Gastrocnemius medialis (tissue), 4 donors: ENCODE measurements around the gene GCK.

Experiments used
- CTCF ChIP-seq, 5 experiments: fragments of 450-650 bp in 3 of 5; fragments of 200-600 bp in 2 of 5; sonication (generic) in 2 of 5; IDR thresholded peaks in 4 of 5; conservative IDR thresholded peaks in 1 of 5; 1 replicate in 4 of 5; 2 replicates in 1 of 5; pipeline ENCODE4 v1.5.1; 2016 to 2019; ENCODE audit warnings: antibody characterized with exemption in 5 of 5, mild to moderate bottlenecking in 3 of 5, moderate library complexity in 3 of 5
- POLR2A ChIP-seq, 2 donors: fragments of 450-650 bp; IDR thresholded peaks; one replicate each; pipeline ENCODE4 v1.6.1; 2017; ENCODE audit warnings: antibody characterized with exemption in 2 of 2, mild to moderate bottlenecking in 2 of 2, moderate library complexity in 2 of 2

DNA sequence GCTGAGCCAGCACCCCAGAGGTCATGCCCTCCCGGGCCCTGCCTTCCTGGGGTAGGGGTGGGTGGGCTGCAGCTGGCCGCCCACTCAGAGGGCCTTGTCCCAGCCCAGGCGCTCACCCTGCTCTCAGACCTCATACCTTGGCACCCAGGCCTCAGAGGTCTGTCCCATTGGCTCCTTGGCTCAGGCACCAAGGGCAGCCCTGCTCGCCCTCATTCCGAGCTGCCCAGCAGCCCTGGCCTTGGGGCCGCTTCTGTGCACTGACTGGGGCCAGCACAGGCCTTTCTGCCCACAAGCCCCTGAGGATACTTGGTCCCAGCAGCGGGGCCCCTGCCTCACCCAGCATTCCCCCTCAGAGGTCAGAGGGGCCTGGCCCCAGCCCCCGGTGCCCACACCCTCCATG lies 45.8 kb upstream of the GCK start:
- TF ChIP-seq POLR2A (IDR thresholded peaks at IDR 0.05) (no peak), CTCF (IDR thresholded peaks at IDR 0.05 in 4 of 5, conservative IDR thresholded peaks at IDR 0.05 in 1 of 5) (no peak)
